Colonic mucosa (tissue), 4 donors: ENCODE data around the gene CLDN24. TPM values are rescaled to one million over a fixed set of nuclear protein-coding genes. Genes with fewer than 3 reads are reported as not detected.

Experiments
- DNase-seq: peaks from one replicate; pipeline ENCODE4 v3.0.0-alpha.2; 2020
- H3K27ac ChIP-seq: fragments of 200-600 bp; one replicate; pipeline ENCODE4 v1.8.0; 2021
- H3K27me3 ChIP-seq: fragments of 200-600 bp; one replicate; pipeline ENCODE4 v1.8.0; 2021
- H3K36me3 ChIP-seq: fragments of 200-600 bp; one replicate; pipeline ENCODE4 v1.8.0; 2021
- H3K4me1 ChIP-seq: fragments of 200-600 bp; one replicate; pipeline ENCODE4 v1.8.0; 2021; ENCODE audit warnings: mild to moderate bottlenecking
- H3K4me3 ChIP-seq: fragments of 200-600 bp; one replicate; pipeline ENCODE4 v1.8.0; 2021
- H3K9ac ChIP-seq, 2 donors: one replicate each; pipeline ENCODE4 v1.7.0; 2013; ENCODE audit warnings: control low read depth in 2 of 2, low read depth in 2 of 2, low read length in 2 of 2
- H3K9me3 ChIP-seq: fragments of 200-600 bp; one replicate; pipeline ENCODE4 v1.8.0; 2021
- CTCF ChIP-seq: fragments of 200-600 bp; IDR thresholded peaks from one replicate; pipeline ENCODE4 v1.8.0; 2022; ENCODE audit warnings: antibody characterized with exemption, mild to moderate bottlenecking
- intact Hi-C: fragments of 100-400 bp; cut with DNase I; formaldehyde crosslinking; loops from one replicate; pipeline ENCODE4 v1.14.1; 2022
- total RNA-seq, 2 donors: library from RNA; stranded (reverse); fragmentation: NEBNext Ultra II Directional in 1 of 2; extraction: Animal tissue kit (Norgen Biotek cat#: 25700) in 1 of 2; gene quantifications; one replicate each; pipeline ENCODE4 v1.2.1, GENCODE V29; 2021
- donor health status: healthy.
- donor health status: DM: no; HTN: no; CAD: no.
- donor health status: DM: no; HTN: no; CAD: no.

Gene CLDN24
- total RNA-seq, 2 donors from 2014 or later: not detected

DNA sequence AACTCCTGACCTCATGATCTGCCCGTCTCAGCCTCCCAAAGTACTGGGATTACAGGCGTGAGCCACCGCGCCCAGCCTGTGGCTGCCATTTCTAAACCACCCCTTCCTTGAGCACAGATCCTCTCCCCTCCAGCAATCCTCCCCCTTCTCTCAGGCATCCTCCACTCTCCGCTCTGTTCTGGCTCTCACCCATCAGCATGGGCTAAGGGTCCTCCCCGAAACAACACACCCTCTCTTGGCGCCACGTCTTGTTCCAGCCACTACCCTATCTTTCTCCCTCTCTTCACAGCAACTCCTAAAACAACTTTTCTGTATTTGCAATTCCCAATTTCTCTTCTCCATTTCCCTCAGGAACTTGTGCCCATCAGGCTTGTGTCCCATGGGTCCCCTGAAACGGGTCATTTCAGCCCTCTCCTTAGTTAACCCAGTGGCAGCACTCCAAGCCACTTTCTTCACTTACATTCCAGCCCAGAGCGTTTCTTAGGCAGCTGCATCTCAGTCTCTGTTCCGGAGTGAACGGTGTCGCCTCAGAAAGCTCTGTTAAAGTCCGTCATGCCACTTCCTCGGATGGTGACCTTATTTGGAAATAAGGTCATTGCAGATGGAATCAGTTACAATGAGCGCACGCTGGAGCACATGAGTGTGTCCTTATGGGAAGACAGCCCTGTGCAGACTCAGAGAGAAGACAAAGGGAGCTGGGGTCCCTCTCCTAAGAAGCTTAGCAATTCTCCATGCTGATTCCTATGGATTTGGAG, 28.3 kb upstream of the CLDN24 start:
- H3K27ac ChIP-seq: no peak overlapping the region

GRCh38 chr4:183349673-183350072, 27.4 kb upstream of the CLDN24 start:
- H3K4me1 ChIP-seq: no peaks in the 10 kb centered on the region
- intact Hi-C loops: no loop called here
- H3K27ac ChIP-seq: no peak overlapping the region
- no peak for TF ChIP-seq CTCF
- no peak overlapping the region for H3K9ac ChIP-seq
- no peak for DNase-seq
- H3K4me3 ChIP-seq: no peak overlapping the region
- no peaks in the 10 kb centered on the region for H3K9me3 ChIP-seq
- no peaks in the 10 kb centered on the region for H3K36me3 ChIP-seq
- H3K27me3 ChIP-seq: no peaks in the 10 kb centered on the region

More for the DNA sequence above, 28.3 kb upstream of the CLDN24 start:
- Histone ChIP-seq H3K9me3 (no peaks in the 10 kb centered on the region), H3K9ac (no peak overlapping the region), H3K27me3 (no peaks in the 10 kb centered on the region), H3K4me3 (no peak overlapping the region), H3K4me1 (no peaks in the 10 kb centered on the region), H3K36me3 (no peaks in the 10 kb centered on the region)
- no peak for TF ChIP-seq CTCF
- intact Hi-C loops: no loop called here
- DNase-seq: no peak

GRCh38 chr4:183348706-183349659, 26.8 kb upstream of the CLDN24 start:
- intact Hi-C loops: no loop called here

DNA sequence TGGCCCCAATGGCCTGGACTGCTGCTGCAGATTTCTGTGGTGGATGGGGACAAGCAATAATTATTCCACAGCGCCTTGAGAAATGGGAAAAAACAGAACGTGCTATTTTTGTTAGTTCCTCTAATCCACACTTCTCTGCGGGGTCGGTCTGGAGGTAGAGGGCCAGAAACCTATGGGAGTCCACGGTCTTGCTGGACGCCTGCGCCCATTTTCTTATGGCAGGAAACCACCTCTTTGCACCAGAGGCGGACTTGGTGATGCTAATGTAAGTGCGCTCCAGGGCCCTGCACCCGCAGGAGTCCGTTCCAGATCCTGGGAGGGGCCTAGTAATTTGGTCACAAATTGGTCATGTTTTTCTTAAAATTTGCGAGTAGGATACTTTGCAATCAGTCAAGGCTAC, 25.9 kb upstream of the CLDN24 start:
- Histone ChIP-seq H3K4me1 (no peaks in the 10 kb centered on the region), H3K27me3 (no peaks in the 10 kb centered on the region), H3K9me3 (no peaks in the 10 kb centered on the region), H3K4me3 (no peak overlapping the region), H3K27ac (no peak overlapping the region), H3K36me3 (no peaks in the 10 kb centered on the region), H3K9ac (no peak overlapping the region)
- DNase-seq: no peak
- TF ChIP-seq CTCF: no peak
- intact Hi-C loops: no loop called here

More at GRCh38 chr4:183348706-183349659, 26.8 kb upstream of the CLDN24 start:
- H3K27ac ChIP-seq: no peak overlapping the region
- no peak overlapping the region for H3K4me3 ChIP-seq
- no peaks in the 10 kb centered on the region for H3K36me3 ChIP-seq
- H3K9me3 ChIP-seq: no peaks in the 10 kb centered on the region
- DNase-seq: no peak
- H3K27me3 ChIP-seq: no peaks in the 10 kb centered on the region
- H3K9ac ChIP-seq: no peak overlapping the region
- no peaks in the 10 kb centered on the region for H3K4me1 ChIP-seq
- TF ChIP-seq CTCF: no peak

DNA sequence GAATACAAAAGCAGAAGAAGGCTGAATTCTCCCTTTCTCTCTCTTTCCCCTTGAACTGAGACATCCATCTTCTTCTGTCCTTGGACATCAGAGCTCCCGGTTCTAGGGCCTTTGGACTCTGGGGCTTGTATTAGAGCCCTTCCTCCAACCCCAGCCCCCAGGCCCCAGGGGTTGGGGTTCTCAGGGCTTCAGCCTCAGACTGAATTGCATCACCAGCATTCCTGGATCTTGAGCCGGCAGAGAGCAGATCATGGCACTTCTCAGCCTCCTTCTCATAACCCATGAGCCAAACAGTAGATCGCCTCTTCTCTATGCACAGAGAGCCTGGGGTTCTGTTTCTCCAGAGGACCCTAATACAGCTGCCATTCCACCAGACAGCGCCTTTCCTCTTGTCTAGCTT, 25.3 kb upstream of the CLDN24 start:
- no peaks in the 10 kb centered on the region for H3K27me3 ChIP-seq
- no peak overlapping the region for H3K27ac ChIP-seq
- H3K9ac ChIP-seq: no peak overlapping the region
- no peak for TF ChIP-seq CTCF
- intact Hi-C loops: no loop called here
- no peak for DNase-seq
- H3K9me3 ChIP-seq: no peaks in the 10 kb centered on the region
- H3K4me3 ChIP-seq: no peak overlapping the region
- H3K4me1 ChIP-seq: no peaks in the 10 kb centered on the region
- no peaks in the 10 kb centered on the region for H3K36me3 ChIP-seq
